Measurements from ENCODE around the gene AKAP12.

The AKAP12 gene

GRCh38 chr6:151303231-151303630 is 63.5 kb downstream of the AKAP12 start:
- no peak for DNase-seq (ENCODE audit: extremely low read depth, low read depth)
- no peak overlapping the region for H3K4me3 ChIP-seq (replicated peaks; ENCODE audit: low read depth, low read length)
- TF ChIP-seq CTCF (IDR thresholded peaks at IDR 0.05; ENCODE audit: low read depth, low read length, missing control alignments), result no peak

GRCh38 chr6:151306269-151306783 is 66.6 kb downstream of the AKAP12 start:
- DNase-seq (ENCODE audit: extremely low read depth, low read depth), result no peak
- TF ChIP-seq CTCF (IDR thresholded peaks at IDR 0.05; ENCODE audit: low read depth, low read length, missing control alignments), result no peak
- H3K4me3 ChIP-seq (replicated peaks; ENCODE audit: low read depth, low read length), result no peak overlapping the region

GRCh38 chr6:151307501-151307900 is 67.7 kb downstream of the AKAP12 start:
- DNase-seq (ENCODE audit: extremely low read depth, low read depth), result no peak
- H3K4me3 ChIP-seq (replicated peaks; ENCODE audit: low read depth, low read length), result no peak overlapping the region
- TF ChIP-seq CTCF (IDR thresholded peaks at IDR 0.05; ENCODE audit: low read depth, low read length, missing control alignments), result no peak

- DNase-seq (ENCODE audit: extremely low read depth, low read depth), result no peak
- no peak overlapping the region for H3K4me3 ChIP-seq (replicated peaks; ENCODE audit: low read depth, low read length)
- no peak for TF ChIP-seq CTCF (IDR thresholded peaks at IDR 0.05; ENCODE audit: low read depth, low read length, missing control alignments)
Observed at GRCh38 chr6:151309619-151310018, 69.9 kb downstream of the AKAP12 start.

GRCh38 chr6:151310279-151310678 is 70.5 kb downstream of the AKAP12 start:
- no peak for DNase-seq (ENCODE audit: extremely low read depth, low read depth)
- H3K4me3 ChIP-seq (replicated peaks; ENCODE audit: low read depth, low read length), result no peak overlapping the region
- TF ChIP-seq CTCF (IDR thresholded peaks at IDR 0.05; ENCODE audit: low read depth, low read length, missing control alignments), result no peak

- DNase-seq (ENCODE audit: extremely low read depth, low read depth), result no peak
- TF ChIP-seq CTCF (IDR thresholded peaks at IDR 0.05; ENCODE audit: low read depth, low read length, missing control alignments), result no peak
- no peak overlapping the region for H3K4me3 ChIP-seq (replicated peaks; ENCODE audit: low read depth, low read length)
Observed at GRCh38 chr6:151310852-151311767, 71.3 kb downstream of the AKAP12 start.
